Measurements from ENCODE around the gene TMEM217.

Gene TMEM217

GRCh38 chr6:37207903-37208456, 50.0 kb downstream of the TMEM217 start:
- DNase-seq = peak; percentile 86
- no peaks in the 10 kb centered on the region for H3K79me2 ChIP-seq (ENCODE audit: low read length)
- H3K4me3 ChIP-seq (ENCODE audit: low read length) = no peak overlapping the region
- peak overlapping the region; percentile 43 for H2AFZ ChIP-seq (ENCODE audit: low read length)
- peaks cover 6% of the 10 kb centered on the region; the same call in 1 of the 2 replicates for H3K4me1 ChIP-seq (ENCODE audit: low read length)
- TF ChIP-seq EZH2phosphoT487 (IDR thresholded peaks at IDR 0.05; ENCODE audit: low read length) (no peak), CTCF (IDR thresholded peaks at IDR 0.05; ENCODE audit: low read length) (peak; percentile 86), EZH2 (optimal IDR thresholded peaks at IDR 0.05; ENCODE audit: low read depth, low read length) (no peak)
- no peaks in the 10 kb centered on the region for H4K20me1 ChIP-seq (ENCODE audit: insufficient read depth, low read length)
- no peaks in the 10 kb centered on the region for H3K27me3 ChIP-seq (replicated peaks; ENCODE audit: insufficient read depth, low read length)
- no peaks in the 10 kb centered on the region for H3K9me2 ChIP-seq (replicated peaks; ENCODE audit: insufficient read depth, low read length)
- H3K9me3 ChIP-seq (replicated peaks; ENCODE audit: insufficient read depth, low read length) = no peaks in the 10 kb centered on the region
- no peaks in the 10 kb centered on the region for H3F3A ChIP-seq (ENCODE audit: insufficient read depth, low read length)
- no peak overlapping the region for H3K4me2 ChIP-seq (ENCODE audit: low read depth, low read length)
- no peak overlapping the region for H3K9ac ChIP-seq (ENCODE audit: low read length)
- H3K27ac ChIP-seq (ENCODE audit: low read length) = no peak overlapping the region
- H3K36me3 ChIP-seq (replicated peaks; ENCODE audit: insufficient read depth, low read length) = no peaks in the 10 kb centered on the region

GRCh38 chr6:37206622-37207021, 51.3 kb downstream of the TMEM217 start:
- H3K4me2 ChIP-seq (ENCODE audit: low read depth, low read length) = no peak overlapping the region
- no peaks in the 10 kb centered on the region for H3K79me2 ChIP-seq (ENCODE audit: low read length)
- no peak overlapping the region for H3K27ac ChIP-seq (ENCODE audit: low read length)
- H3K4me1 ChIP-seq (ENCODE audit: low read length) = peaks cover 6% of the 10 kb centered on the region; the same call in 1 of the 2 replicates
- no peak overlapping the region for H3K4me3 ChIP-seq (ENCODE audit: low read length)
- H4K20me1 ChIP-seq (ENCODE audit: insufficient read depth, low read length) = no peaks in the 10 kb centered on the region
- no peaks in the 10 kb centered on the region for H3F3A ChIP-seq (ENCODE audit: insufficient read depth, low read length)
- DNase-seq = no peak
- no peak overlapping the region for H3K9ac ChIP-seq (ENCODE audit: low read length)
- H3K36me3 ChIP-seq (replicated peaks; ENCODE audit: insufficient read depth, low read length) = no peaks in the 10 kb centered on the region
- H3K9me2 ChIP-seq (replicated peaks; ENCODE audit: insufficient read depth, low read length) = no peaks in the 10 kb centered on the region
- H2AFZ ChIP-seq (ENCODE audit: low read length) = no peak overlapping the region
- TF ChIP-seq CTCF (IDR thresholded peaks at IDR 0.05; ENCODE audit: low read length) (no peak), EZH2 (optimal IDR thresholded peaks at IDR 0.05; ENCODE audit: low read depth, low read length) (no peak), EZH2phosphoT487 (IDR thresholded peaks at IDR 0.05; ENCODE audit: low read length) (no peak)
- H3K9me3 ChIP-seq (replicated peaks; ENCODE audit: insufficient read depth, low read length) = no peaks in the 10 kb centered on the region
- no peaks in the 10 kb centered on the region for H3K27me3 ChIP-seq (replicated peaks; ENCODE audit: insufficient read depth, low read length)

- TF ChIP-seq EZH2 (optimal IDR thresholded peaks at IDR 0.05; ENCODE audit: low read depth, low read length) = no peak
- no peak for TF ChIP-seq CTCF (IDR thresholded peaks at IDR 0.05; ENCODE audit: low read length)
- TF ChIP-seq EZH2phosphoT487 (IDR thresholded peaks at IDR 0.05; ENCODE audit: low read length) = no peak
- no peaks in the 10 kb centered on the region for H3K36me3 ChIP-seq (replicated peaks; ENCODE audit: insufficient read depth, low read length)
- H3K4me1 ChIP-seq (ENCODE audit: low read length) = peaks cover 6% of the 10 kb centered on the region; the same call in 1 of the 2 replicates
- no peaks in the 10 kb centered on the region for H3K9me3 ChIP-seq (replicated peaks; ENCODE audit: insufficient read depth, low read length)
- no peak overlapping the region for H3K4me3 ChIP-seq (ENCODE audit: low read length)
- H3K9me2 ChIP-seq (replicated peaks; ENCODE audit: insufficient read depth, low read length) = no peaks in the 10 kb centered on the region
- DNase-seq = no peak
- no peaks in the 10 kb centered on the region for H3K27me3 ChIP-seq (replicated peaks; ENCODE audit: insufficient read depth, low read length)
- H3K27ac ChIP-seq (ENCODE audit: low read length) = no peak overlapping the region
- no peaks in the 10 kb centered on the region for H4K20me1 ChIP-seq (ENCODE audit: insufficient read depth, low read length)
- no peak overlapping the region for H3K4me2 ChIP-seq (ENCODE audit: low read depth, low read length)
- no peaks in the 10 kb centered on the region for H3K79me2 ChIP-seq (ENCODE audit: low read length)
- no peak overlapping the region for H2AFZ ChIP-seq (ENCODE audit: low read length)
- no peaks in the 10 kb centered on the region for H3F3A ChIP-seq (ENCODE audit: insufficient read depth, low read length)
- no peak overlapping the region for H3K9ac ChIP-seq (ENCODE audit: low read length)
These were observed 52.0 kb downstream of the TMEM217 start for GRCh38 chr6:37205997-37206340.

Measured in MM.1S (cell line).